K562 (cell line): ENCODE results near the gene IGF2R. TPM values are rescaled to one million over a fixed set of nuclear protein-coding genes. Genes with fewer than 3 reads are reported as not detected.
A peak's percentile ranks its signal among the peaks of the same experiment; 100 is the strongest.

Source experiments
- CC2D1A ChIP-seq: fragments of 450-650 bp; IDR thresholded peaks from 2 replicates; pipeline ENCODE4 v1.6.1; 2017; ENCODE audit warnings: mild to moderate bottlenecking
- FIP1L1 ChIP-seq: fragments of 200-400 bp; formaldehyde crosslinking; IDR thresholded peaks from 2 replicates; pipeline ENCODE4 v1.6.1; 2018; ENCODE audit warnings: mild to moderate bottlenecking, low read depth, low read length; ENCODE audit not compliant: poor library complexity, severe bottlenecking
- NONO ChIP-seq, 2 experiments: fragments of 200-400 bp in 1 of 2; fragments of 450-650 bp in 1 of 2; formaldehyde crosslinking in 1 of 2; IDR thresholded peaks; 2 replicates each; pipeline ENCODE4 v1.6.1; 2017; ENCODE audit warnings: low read depth in 2 of 2, mild to moderate bottlenecking in 2 of 2, moderate library complexity in 2 of 2, low read length in 1 of 2
- PBX2 ChIP-seq, 2 experiments: IDR thresholded peaks in 1 of 2; conservative IDR thresholded peaks in 1 of 2; 2 replicates each; pipeline ENCODE4 v1.6.1; 2016; ENCODE audit warnings: low read depth in 2 of 2, mild to moderate bottlenecking in 1 of 2, missing compliant biosample characterization in 1 of 2, missing genetic modification characterization in 1 of 2, moderate library complexity in 1 of 2
- RAD21 ChIP-seq, 2 experiments: fragments of 250-450 bp in 1 of 2; fragments of 450-650 bp in 1 of 2; sonication (Bioruptor Pico) in 1 of 2; formaldehyde crosslinking in 1 of 2; IDR thresholded peaks in 1 of 2; conservative IDR thresholded peaks in 1 of 2; 2 replicates each; pipeline versions ENCODE4 v1.4.0 to v1.8.0; 2020 to 2022; ENCODE audit warnings: mild to moderate bottlenecking in 2 of 2, moderate library complexity in 1 of 2
- TAF9B ChIP-seq: fragments of 450-650 bp; IDR thresholded peaks from 2 replicates; pipeline ENCODE4 v1.6.1; 2018; ENCODE audit warnings: mild to moderate bottlenecking; ENCODE audit not compliant: partially characterized antibody
- ZBTB33 ChIP-seq: sonication (generic); formaldehyde crosslinking; IDR thresholded peaks from 2 replicates; pipeline ENCODE4 v1.8.1; 2023; ENCODE audit warnings: mild to moderate bottlenecking, missing genetic modification reagents
- ZNF3 ChIP-seq: fragments of 250-450 bp; sonication (Bioruptor Pico); IDR thresholded peaks from 2 replicates; pipeline ENCODE4 v1.5.0; 2021; ENCODE audit warnings: mild to moderate bottlenecking, moderate library complexity
- ZNF740 ChIP-seq, 3 experiments: fragments of 200-800 bp in 1 of 3; sonication (Bioruptor generic) in 1 of 3; sonication (generic) in 1 of 3; formaldehyde crosslinking in 1 of 3; IDR thresholded peaks; 2 replicates each; pipeline versions ENCODE4 v1.6.1 to v1.8.0; 2016 to 2022; ENCODE audit warnings: mild to moderate bottlenecking in 2 of 3, missing compliant biosample characterization in 2 of 3, missing genetic modification characterization in 2 of 3, missing genetic modification reagents in 1 of 3
- polyA plus RNA-seq, 8 experiments: library from polyadenylated mRNA; depleted of rRNA in 4 of 8; stranded (reverse) in 5 of 8; unstranded in 3 of 8; fragments of >200 nt; fragmentation: Nextera tagmentation in 2 of 8; fragmentation: Illumina TruSeq in 1 of 8; extraction: Ambion mirVana in 2 of 8; extraction: Trizol in 1 of 8; gene quantifications; 2 replicates each; pipeline versions ENCODE4 v1.2.1 to v1.2.3, GENCODE V29; 2011 to 2014; ENCODE audit warnings: inconsistent platforms in 1 of 8, missing spikeins in 1 of 8
- total RNA-seq, 7 experiments: library from RNA; depleted of rRNA in 6 of 7; stranded (reverse); fragments of >200 nt in 6 of 7; fragmentation: Illumina TruSeq in 2 of 7; extraction: Trizol in 2 of 7; gene quantifications; 2 replicates each; pipeline versions ENCODE4 v1.2.1 to v1.2.3, GENCODE V29; 2011 to 2021; ENCODE audit warnings: low replicate concordance in 1 of 7
- TF ChIP-seq, protein P1 (sequence below): sonication (generic); formaldehyde crosslinking; IDR thresholded peaks from 2 replicates; pipeline ENCODE4 v1.8.1; 2023; ENCODE audit warnings: missing genetic modification reagents, mild to moderate bottlenecking, borderline replicate concordance
- TF ChIP-seq, protein P2 (sequence below), 3 experiments: IDR thresholded peaks in 2 of 3; conservative IDR thresholded peaks in 1 of 3; 2 replicates each; pipeline ENCODE4 v1.5.1; 2011 to 2012; ENCODE audit warnings: low read length in 3 of 3, mild to moderate bottlenecking in 3 of 3, control low read depth in 2 of 3, improper control_type of control experiment in 1 of 3, inconsistent platforms in 1 of 3, low read depth in 1 of 3, mixed read lengths in 1 of 3, moderate library complexity in 1 of 3; ENCODE audit not compliant: insufficient read depth in 2 of 3

Gene IGF2R
- total and polyA plus RNA-seq, 9 of the 15 experiments (the other 6 are each of a cell fraction or from before 2014, with no cell fraction given), result 3.5 to 92.3 (median 34.5) TPM

GRCh38 chr6:160005861-160006540 lies 37.1 kb downstream of the IGF2R start (continued):
- peak; percentile 19 for TF ChIP-seq FIP1L1
- TF ChIP-seq CC2D1A, result no peak
- TF ChIP-seq ZBTB33 (CRISPR knock-in tag), result peak; percentile 99
- TF ChIP-seq NONO (IDR thresholded peaks at IDR 0.05; ENCODE audit: low read depth in 2 of 2, low read length in 1 of 2), result no peak
- no peak for TF ChIP-seq ZNF3 (CRISPR knock-in tag)
- no peak for TF ChIP-seq PBX2 (CRISPR knock-in tag; IDR thresholded peaks at IDR 0.05; ENCODE audit: low read depth)
- no peak for TF ChIP-seq PBX2 (tag; conservative IDR thresholded peaks at IDR 0.05; ENCODE audit: low read depth)
- TF ChIP-seq ZNF740 (CRISPR knock-in tag; IDR thresholded peaks at IDR 0.05), result 0 out of 2 replicates have a peak, but pooled peaks have one; percentile 33
- TF ChIP-seq ZNF740 (tag; IDR thresholded peaks at IDR 0.05), result no peak
- TF ChIP-seq, protein P1, sequence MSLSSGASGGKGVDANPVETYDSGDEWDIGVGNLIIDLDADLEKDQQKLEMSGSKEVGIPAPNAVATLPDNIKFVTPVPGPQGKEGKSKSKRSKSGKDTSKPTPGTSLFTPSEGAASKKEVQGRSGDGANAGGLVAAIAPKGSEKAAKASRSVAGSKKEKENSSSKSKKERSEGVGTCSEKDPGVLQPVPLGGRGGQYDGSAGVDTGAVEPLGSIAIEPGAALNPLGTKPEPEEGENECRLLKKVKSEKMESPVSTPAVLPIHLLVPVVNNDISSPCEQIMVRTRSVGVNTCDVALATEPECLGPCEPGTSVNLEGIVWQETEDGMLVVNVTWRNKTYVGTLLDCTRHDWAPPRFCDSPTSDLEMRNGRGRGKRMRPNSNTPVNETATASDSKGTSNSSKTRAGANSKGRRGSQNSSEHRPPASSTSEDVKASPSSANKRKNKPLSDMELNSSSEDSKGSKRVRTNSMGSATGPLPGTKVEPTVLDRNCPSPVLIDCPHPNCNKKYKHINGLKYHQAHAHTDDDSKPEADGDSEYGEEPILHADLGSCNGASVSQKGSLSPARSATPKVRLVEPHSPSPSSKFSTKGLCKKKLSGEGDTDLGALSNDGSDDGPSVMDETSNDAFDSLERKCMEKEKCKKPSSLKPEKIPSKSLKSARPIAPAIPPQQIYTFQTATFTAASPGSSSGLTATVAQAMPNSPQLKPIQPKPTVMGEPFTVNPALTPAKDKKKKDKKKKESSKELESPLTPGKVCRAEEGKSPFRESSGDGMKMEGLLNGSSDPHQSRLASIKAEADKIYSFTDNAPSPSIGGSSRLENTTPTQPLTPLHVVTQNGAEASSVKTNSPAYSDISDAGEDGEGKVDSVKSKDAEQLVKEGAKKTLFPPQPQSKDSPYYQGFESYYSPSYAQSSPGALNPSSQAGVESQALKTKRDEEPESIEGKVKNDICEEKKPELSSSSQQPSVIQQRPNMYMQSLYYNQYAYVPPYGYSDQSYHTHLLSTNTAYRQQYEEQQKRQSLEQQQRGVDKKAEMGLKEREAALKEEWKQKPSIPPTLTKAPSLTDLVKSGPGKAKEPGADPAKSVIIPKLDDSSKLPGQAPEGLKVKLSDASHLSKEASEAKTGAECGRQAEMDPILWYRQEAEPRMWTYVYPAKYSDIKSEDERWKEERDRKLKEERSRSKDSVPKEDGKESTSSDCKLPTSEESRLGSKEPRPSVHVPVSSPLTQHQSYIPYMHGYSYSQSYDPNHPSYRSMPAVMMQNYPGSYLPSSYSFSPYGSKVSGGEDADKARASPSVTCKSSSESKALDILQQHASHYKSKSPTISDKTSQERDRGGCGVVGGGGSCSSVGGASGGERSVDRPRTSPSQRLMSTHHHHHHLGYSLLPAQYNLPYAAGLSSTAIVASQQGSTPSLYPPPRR (CRISPR knock-in tag), result no peak
- no peak for TF ChIP-seq RAD21 (CRISPR knock-in tag; conservative IDR thresholded peaks at IDR 0.05 in 1 of 2, IDR thresholded peaks at IDR 0.05 in 1 of 2)
- TF ChIP-seq, protein P2, sequence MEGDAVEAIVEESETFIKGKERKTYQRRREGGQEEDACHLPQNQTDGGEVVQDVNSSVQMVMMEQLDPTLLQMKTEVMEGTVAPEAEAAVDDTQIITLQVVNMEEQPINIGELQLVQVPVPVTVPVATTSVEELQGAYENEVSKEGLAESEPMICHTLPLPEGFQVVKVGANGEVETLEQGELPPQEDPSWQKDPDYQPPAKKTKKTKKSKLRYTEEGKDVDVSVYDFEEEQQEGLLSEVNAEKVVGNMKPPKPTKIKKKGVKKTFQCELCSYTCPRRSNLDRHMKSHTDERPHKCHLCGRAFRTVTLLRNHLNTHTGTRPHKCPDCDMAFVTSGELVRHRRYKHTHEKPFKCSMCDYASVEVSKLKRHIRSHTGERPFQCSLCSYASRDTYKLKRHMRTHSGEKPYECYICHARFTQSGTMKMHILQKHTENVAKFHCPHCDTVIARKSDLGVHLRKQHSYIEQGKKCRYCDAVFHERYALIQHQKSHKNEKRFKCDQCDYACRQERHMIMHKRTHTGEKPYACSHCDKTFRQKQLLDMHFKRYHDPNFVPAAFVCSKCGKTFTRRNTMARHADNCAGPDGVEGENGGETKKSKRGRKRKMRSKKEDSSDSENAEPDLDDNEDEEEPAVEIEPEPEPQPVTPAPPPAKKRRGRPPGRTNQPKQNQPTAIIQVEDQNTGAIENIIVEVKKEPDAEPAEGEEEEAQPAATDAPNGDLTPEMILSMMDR (IDR thresholded peaks at IDR 0.05 in 2 of 3, conservative IDR thresholded peaks at IDR 0.05 in 1 of 3; ENCODE audit: insufficient read depth in 2 of 3, low read depth in 1 of 3, low read length in 3 of 3), result no peak
- TF ChIP-seq TAF9B, result no peak
